Measurements from ENCODE around the gene FHIT.

The FHIT gene

GRCh38 chr3:60177726-60178125 is 1073.5 kb downstream of the FHIT start:
- DNase-seq (ENCODE audit: low read depth in 2 of 2), result no peak

GRCh38 chr3:60176614-60177013 is 1074.6 kb downstream of the FHIT start:
- no peak for DNase-seq (ENCODE audit: low read depth in 2 of 2)

- DNase-seq (ENCODE audit: low read depth in 2 of 2), result no peak
Observed at GRCh38 chr3:60175680-60176079, 1075.6 kb downstream of the FHIT start.

- DNase-seq (ENCODE audit: low read depth in 2 of 2), result no peak
Observed at GRCh38 chr3:60169755-60170154, 1081.5 kb downstream of the FHIT start.

- no peak for DNase-seq (ENCODE audit: low read depth in 2 of 2)
Observed at GRCh38 chr3:60167186-60167585, 1084.1 kb downstream of the FHIT start.

GRCh38 chr3:60160822-60161748 is 1090.2 kb downstream of the FHIT start:
- DNase-seq (ENCODE audit: low read depth in 2 of 2), result no peak

GRCh38 chr3:60160111-60160821 is 1091.0 kb downstream of the FHIT start:
- DNase-seq (ENCODE audit: low read depth in 2 of 2), result no peak

GRCh38 chr3:60158035-60158434 is 1093.2 kb downstream of the FHIT start:
- no peak for DNase-seq (ENCODE audit: low read depth in 2 of 2)

GRCh38 chr3:60154011-60154410 is 1097.2 kb downstream of the FHIT start:
- DNase-seq (ENCODE audit: low read depth in 2 of 2), result no peak

- no peak for DNase-seq (ENCODE audit: low read depth in 2 of 2)
Observed at GRCh38 chr3:60153221-60153999, 1097.8 kb downstream of the FHIT start.

- no peak for DNase-seq (ENCODE audit: low read depth in 2 of 2)
Observed at GRCh38 chr3:60149501-60149900, 1101.8 kb downstream of the FHIT start.

- peak in 1 of 2 donors; percentile 1 for DNase-seq (ENCODE audit: low read depth in 2 of 2)
Observed at GRCh38 chr3:60147249-60147950, 1103.9 kb downstream of the FHIT start.

- no peak for DNase-seq (ENCODE audit: low read depth in 2 of 2)
Observed at GRCh38 chr3:60146121-60146520, 1105.1 kb downstream of the FHIT start.

GRCh38 chr3:60144071-60144470 is 1107.2 kb downstream of the FHIT start:
- DNase-seq (ENCODE audit: low read depth in 2 of 2), result no peak

- no peak for DNase-seq (ENCODE audit: low read depth in 2 of 2)
Observed at GRCh38 chr3:60142009-60142408, 1109.2 kb downstream of the FHIT start.

GRCh38 chr3:60140160-60140559 is 1111.1 kb downstream of the FHIT start:
- no peak for DNase-seq (ENCODE audit: low read depth in 2 of 2)

GRCh38 chr3:60136601-60137000 is 1114.7 kb downstream of the FHIT start:
- no peak for DNase-seq (ENCODE audit: low read depth in 2 of 2)

- no peak for DNase-seq (ENCODE audit: low read depth in 2 of 2)
Observed at GRCh38 chr3:60135474-60135873, 1115.8 kb downstream of the FHIT start.

- no peak for DNase-seq (ENCODE audit: low read depth in 2 of 2)
Observed at GRCh38 chr3:60133269-60134162, 1117.7 kb downstream of the FHIT start.

GRCh38 chr3:60131618-60132017 is 1119.6 kb downstream of the FHIT start:
- no peak for DNase-seq (ENCODE audit: low read depth in 2 of 2)
